Adrenal gland (tissue), 5 donors: ENCODE data around the gene SCG5.

ENCODE experiments used
- CTCF ChIP-seq, 6 experiments: fragments of 450-650 bp in 4 of 6; fragments of 200-600 bp in 2 of 6; sonication (generic) in 1 of 6; IDR thresholded peaks; 1 replicate in 5 of 6; 2 replicates in 1 of 6; pipeline versions ENCODE4 v1.5.1 to v1.8.0; 2016 to 2021; ENCODE audit warnings: antibody characterized with exemption in 6 of 6, mild to moderate bottlenecking in 2 of 6, moderate library complexity in 1 of 6
- POLR2A ChIP-seq, 2 donors: fragments of 450-650 bp; IDR thresholded peaks; one replicate each; pipeline ENCODE4 v1.6.1; 2017; ENCODE audit warnings: antibody characterized with exemption in 2 of 2, mild to moderate bottlenecking in 2 of 2, moderate library complexity in 1 of 2
- donor health status: DM: no; HTN: no; CAD: no.

GRCh38 chr15:32657198-32657883, 15.8 kb downstream of the SCG5 start:
- TF ChIP-seq CTCF (IDR thresholded peaks at IDR 0.05) = no peak
- TF ChIP-seq POLR2A (IDR thresholded peaks at IDR 0.05) = no peak
